Measurements from ENCODE around the gene SHISA4.

DNA sequence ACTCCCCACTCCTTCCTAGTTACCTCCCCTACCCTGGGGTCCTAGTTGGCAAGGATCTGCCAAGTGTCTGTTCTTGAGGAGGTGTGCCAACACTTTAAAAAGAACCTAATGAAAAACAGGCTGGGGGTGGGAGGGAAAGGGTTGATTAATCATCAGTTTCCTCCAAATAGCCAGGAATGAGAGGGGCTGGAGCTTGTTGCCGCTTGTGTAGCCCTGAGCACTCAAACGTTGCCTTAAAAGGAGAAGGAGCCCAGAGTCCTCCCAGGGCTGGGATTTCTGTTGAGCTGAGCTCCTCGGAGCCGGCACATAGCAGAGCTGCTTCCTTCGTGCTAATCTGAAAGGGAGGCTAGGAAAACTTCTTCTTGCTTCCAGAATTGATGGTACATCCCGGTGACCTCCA, 15.9 kb downstream of the SHISA4 start:
- TF ChIP-seq, protein P1, sequence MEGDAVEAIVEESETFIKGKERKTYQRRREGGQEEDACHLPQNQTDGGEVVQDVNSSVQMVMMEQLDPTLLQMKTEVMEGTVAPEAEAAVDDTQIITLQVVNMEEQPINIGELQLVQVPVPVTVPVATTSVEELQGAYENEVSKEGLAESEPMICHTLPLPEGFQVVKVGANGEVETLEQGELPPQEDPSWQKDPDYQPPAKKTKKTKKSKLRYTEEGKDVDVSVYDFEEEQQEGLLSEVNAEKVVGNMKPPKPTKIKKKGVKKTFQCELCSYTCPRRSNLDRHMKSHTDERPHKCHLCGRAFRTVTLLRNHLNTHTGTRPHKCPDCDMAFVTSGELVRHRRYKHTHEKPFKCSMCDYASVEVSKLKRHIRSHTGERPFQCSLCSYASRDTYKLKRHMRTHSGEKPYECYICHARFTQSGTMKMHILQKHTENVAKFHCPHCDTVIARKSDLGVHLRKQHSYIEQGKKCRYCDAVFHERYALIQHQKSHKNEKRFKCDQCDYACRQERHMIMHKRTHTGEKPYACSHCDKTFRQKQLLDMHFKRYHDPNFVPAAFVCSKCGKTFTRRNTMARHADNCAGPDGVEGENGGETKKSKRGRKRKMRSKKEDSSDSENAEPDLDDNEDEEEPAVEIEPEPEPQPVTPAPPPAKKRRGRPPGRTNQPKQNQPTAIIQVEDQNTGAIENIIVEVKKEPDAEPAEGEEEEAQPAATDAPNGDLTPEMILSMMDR (IDR thresholded peaks at IDR 0.05; ENCODE audit: borderline replicate concordance, extremely low read depth, low read length, poor library complexity, severe bottlenecking): no peak
- no peak for TF ChIP-seq EZH2 (IDR thresholded peaks at IDR 0.05; ENCODE audit: borderline replicate concordance, low read depth, low read length, severe bottlenecking)

Measured in DND-41 (cell line).